SK-N-SH treated with all-trans-retinoic acid at 6 μM for 48 hours (cell line): Measurements from ENCODE around the gene ZNF606.

Experiments
- BACH2 ChIP-seq: fragments of 250-450 bp; sonication (Bioruptor Pico); IDR thresholded peaks from 2 replicates; pipeline ENCODE4 v1.9.0; 2021; ENCODE audit warnings: mild to moderate bottlenecking, borderline replicate concordance
- PPARA ChIP-seq: fragments of 250-450 bp; sonication (Bioruptor Pico); IDR thresholded peaks from 2 replicates; pipeline ENCODE4 v1.5.0; 2020; ENCODE audit warnings: mild to moderate bottlenecking, borderline replicate concordance
- ZC3H10 ChIP-seq: fragments of 250-450 bp; sonication (Bioruptor Pico); IDR thresholded peaks from 2 replicates; pipeline ENCODE4 v1.5.1; 2021; ENCODE audit warnings: mild to moderate bottlenecking, moderate library complexity

DNA sequence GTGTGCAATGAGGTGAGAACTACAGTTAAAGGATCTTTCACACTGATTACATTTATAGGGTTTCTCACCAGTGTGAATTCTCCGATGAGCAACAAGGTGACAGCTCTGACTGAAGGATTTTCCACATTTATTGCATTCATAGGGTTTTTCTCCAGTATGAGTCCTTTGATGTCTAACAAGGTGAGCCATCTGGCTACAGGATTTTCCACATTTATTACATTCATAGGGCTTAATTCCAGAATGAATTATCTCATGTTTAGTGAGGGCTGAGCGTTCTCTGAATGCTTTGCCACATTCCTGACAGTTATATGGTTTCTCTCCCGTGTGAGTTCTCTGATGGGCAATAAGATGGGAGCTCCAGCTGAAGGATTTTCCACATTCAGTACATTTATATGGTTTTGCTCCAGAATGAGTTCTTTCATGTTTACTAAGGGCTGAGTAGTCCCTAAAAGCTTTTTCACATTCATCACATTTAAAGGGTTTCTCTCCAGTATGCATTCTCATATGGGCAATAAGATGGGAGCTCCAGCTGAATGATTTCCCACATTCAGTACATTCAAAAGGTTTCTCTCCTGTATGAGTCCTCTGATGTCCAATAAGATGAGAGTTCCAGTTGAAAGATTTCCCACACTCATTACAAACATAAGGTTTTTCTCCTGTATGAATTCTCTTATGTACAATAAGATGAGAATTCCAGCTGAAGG, 23.9 kb downstream of the ZNF606 start:
- TF ChIP-seq PPARA (no peak), ZC3H10 (no peak), BACH2 (CRISPR knock-in tag) (no peak)
